ENCODE data around the gene ADAT2. TPM values are rescaled to one million over a fixed set of nuclear protein-coding genes. Genes with fewer than 3 reads are reported as not detected.

Gene ADAT2
- polyA plus RNA-seq, 1 donor from 2014 or later: 3.3 TPM

DNA sequence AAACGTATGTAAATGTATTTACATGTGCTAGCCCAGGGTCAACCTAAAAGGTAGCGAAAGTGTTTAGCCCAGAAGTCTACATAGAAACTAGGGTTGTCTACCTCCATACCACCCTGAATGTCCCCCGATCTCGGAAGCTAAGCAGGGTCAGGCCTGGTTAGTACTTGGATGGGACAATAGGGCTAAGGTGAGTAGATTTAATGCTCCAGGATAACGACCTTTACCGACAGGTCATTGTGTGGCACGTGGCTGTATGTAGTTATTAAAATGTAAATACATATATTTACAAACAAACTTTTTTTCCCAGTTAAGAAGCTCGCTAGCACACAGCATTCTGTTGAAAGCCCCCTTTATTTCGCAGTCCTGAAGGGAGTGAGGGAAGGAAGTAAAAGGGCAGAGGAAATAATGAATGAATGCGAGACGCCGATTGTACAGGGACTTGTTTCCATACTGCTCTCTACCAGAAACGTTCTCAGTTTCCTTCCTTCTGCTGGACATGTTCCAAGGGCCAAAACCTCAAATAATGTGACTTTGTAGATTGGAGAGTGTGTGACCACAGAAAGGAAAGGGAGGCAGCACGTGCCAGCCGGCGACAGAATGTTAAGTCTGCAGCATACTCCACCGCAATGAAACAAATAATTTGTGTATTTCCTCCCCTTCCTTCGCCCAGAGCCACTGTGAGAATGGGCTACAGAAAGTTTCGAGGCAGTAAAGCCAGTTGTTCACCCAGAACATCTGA lies 612 bp downstream of the ADAT2 start:
- Histone ChIP-seq H3K4me3 (ENCODE audit: low read length) (peak overlapping the region; percentile 88), H3K9me2 (ENCODE audit: insufficient read depth, low read length) (no peaks in the 10 kb centered on the region), H3K27ac (ENCODE audit: low read length) (peak overlapping the region; percentile 61), H3K9ac (ENCODE audit: low read length) (peak overlapping the region; percentile 79), H2AFZ (ENCODE audit: low read depth, low read length) (peak overlapping the region; percentile 93), H4K20me1 (ENCODE audit: insufficient read depth) (no peaks in the 10 kb centered on the region), H3K27me3 (ENCODE audit: insufficient read depth, low read depth, low read length) (no peaks in the 10 kb centered on the region), H3K36me3 (ENCODE audit: insufficient read depth, low read length) (no peaks in the 10 kb centered on the region), H3K4me2 (ENCODE audit: low read length) (peak overlapping the region; percentile 85), H3K9me3 (ENCODE audit: low read length) (no peaks in the 10 kb centered on the region), H3K79me2 (replicated peaks; ENCODE audit: insufficient read depth, low read length) (peaks cover 17% of the 10 kb centered on the region), H3F3A (ENCODE audit: insufficient read depth, low read length, poor library complexity, severe bottlenecking) (no peaks in the 10 kb centered on the region)
- TF ChIP-seq POLR2AphosphoS5 (IDR thresholded peaks at IDR 0.05) (no peak), EP300 (conservative IDR thresholded peaks at IDR 0.05; ENCODE audit: poor library complexity, severe bottlenecking) (no peak), EZH2 (IDR thresholded peaks at IDR 0.05; ENCODE audit: borderline replicate concordance, insufficient read depth, low read length, poor library complexity, severe bottlenecking) (no peak), SMC3 (conservative IDR thresholded peaks at IDR 0.05; ENCODE audit: poor library complexity) (no peak), RAD21 (conservative IDR thresholded peaks at IDR 0.05) (no peak), MXI1 (conservative IDR thresholded peaks at IDR 0.05; ENCODE audit: poor library complexity, severe bottlenecking) (no peak), TAF1 (IDR thresholded peaks at IDR 0.05; ENCODE audit: low read depth) (no peak)
- TF ChIP-seq, protein P1, sequence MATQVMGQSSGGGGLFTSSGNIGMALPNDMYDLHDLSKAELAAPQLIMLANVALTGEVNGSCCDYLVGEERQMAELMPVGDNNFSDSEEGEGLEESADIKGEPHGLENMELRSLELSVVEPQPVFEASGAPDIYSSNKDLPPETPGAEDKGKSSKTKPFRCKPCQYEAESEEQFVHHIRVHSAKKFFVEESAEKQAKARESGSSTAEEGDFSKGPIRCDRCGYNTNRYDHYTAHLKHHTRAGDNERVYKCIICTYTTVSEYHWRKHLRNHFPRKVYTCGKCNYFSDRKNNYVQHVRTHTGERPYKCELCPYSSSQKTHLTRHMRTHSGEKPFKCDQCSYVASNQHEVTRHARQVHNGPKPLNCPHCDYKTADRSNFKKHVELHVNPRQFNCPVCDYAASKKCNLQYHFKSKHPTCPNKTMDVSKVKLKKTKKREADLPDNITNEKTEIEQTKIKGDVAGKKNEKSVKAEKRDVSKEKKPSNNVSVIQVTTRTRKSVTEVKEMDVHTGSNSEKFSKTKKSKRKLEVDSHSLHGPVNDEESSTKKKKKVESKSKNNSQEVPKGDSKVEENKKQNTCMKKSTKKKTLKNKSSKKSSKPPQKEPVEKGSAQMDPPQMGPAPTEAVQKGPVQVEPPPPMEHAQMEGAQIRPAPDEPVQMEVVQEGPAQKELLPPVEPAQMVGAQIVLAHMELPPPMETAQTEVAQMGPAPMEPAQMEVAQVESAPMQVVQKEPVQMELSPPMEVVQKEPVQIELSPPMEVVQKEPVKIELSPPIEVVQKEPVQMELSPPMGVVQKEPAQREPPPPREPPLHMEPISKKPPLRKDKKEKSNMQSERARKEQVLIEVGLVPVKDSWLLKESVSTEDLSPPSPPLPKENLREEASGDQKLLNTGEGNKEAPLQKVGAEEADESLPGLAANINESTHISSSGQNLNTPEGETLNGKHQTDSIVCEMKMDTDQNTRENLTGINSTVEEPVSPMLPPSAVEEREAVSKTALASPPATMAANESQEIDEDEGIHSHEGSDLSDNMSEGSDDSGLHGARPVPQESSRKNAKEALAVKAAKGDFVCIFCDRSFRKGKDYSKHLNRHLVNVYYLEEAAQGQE (IDR thresholded peaks at IDR 0.05; ENCODE audit: borderline replicate concordance): no peak
- TF ChIP-seq, protein P2, sequence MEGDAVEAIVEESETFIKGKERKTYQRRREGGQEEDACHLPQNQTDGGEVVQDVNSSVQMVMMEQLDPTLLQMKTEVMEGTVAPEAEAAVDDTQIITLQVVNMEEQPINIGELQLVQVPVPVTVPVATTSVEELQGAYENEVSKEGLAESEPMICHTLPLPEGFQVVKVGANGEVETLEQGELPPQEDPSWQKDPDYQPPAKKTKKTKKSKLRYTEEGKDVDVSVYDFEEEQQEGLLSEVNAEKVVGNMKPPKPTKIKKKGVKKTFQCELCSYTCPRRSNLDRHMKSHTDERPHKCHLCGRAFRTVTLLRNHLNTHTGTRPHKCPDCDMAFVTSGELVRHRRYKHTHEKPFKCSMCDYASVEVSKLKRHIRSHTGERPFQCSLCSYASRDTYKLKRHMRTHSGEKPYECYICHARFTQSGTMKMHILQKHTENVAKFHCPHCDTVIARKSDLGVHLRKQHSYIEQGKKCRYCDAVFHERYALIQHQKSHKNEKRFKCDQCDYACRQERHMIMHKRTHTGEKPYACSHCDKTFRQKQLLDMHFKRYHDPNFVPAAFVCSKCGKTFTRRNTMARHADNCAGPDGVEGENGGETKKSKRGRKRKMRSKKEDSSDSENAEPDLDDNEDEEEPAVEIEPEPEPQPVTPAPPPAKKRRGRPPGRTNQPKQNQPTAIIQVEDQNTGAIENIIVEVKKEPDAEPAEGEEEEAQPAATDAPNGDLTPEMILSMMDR (IDR thresholded peaks at IDR 0.05; ENCODE audit: poor library complexity, severe bottlenecking): no peak

DNA sequence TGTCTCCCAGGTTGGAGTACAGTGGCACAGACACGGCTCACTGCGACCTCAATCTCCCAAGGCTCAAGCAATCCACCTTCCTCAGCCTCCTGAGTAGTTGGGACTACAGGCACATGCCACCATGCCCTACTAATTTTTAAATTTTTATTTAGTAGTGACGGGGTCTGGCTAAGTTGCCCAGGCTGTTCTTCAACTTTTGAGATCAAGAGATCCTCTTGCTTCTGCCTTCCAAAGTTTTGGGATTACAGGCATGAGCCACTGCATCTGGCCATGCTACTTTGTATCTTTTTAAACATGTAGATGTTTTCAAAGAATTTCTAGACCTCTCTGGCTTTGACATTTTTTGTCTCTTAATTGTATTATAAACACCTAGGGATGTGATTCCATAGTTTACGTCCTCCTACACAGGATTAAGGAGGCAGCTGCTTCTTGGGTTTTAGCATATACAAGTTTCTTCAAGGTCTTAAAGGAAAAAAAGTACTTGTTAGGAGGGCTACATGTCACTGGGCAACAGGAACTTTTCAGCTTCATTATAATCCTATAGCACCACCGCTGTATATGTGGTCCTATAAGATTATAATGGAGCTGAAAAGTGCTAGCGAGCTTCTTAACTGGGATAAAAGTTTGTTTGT lies 1.3 kb downstream of the ADAT2 start:
- no peaks in the 10 kb centered on the region for H3K36me3 ChIP-seq (ENCODE audit: insufficient read depth, low read length)
- no peaks in the 10 kb centered on the region for H4K20me1 ChIP-seq (ENCODE audit: insufficient read depth)
- no peak overlapping the region for H2AFZ ChIP-seq (ENCODE audit: low read depth, low read length)
- H3K9me3 ChIP-seq (ENCODE audit: low read length): no peaks in the 10 kb centered on the region
- H3K9me2 ChIP-seq (ENCODE audit: insufficient read depth, low read length): no peaks in the 10 kb centered on the region
- no peaks in the 10 kb centered on the region for H3F3A ChIP-seq (ENCODE audit: insufficient read depth, low read length, poor library complexity, severe bottlenecking)
- H3K27me3 ChIP-seq (ENCODE audit: insufficient read depth, low read depth, low read length): no peaks in the 10 kb centered on the region
- H3K4me2 ChIP-seq (ENCODE audit: low read length): peak overlapping the region; percentile 85
- TF ChIP-seq, protein P1 (IDR thresholded peaks at IDR 0.05; ENCODE audit: borderline replicate concordance): no peak
- TF ChIP-seq, protein P2 (IDR thresholded peaks at IDR 0.05; ENCODE audit: poor library complexity, severe bottlenecking): no peak
- TF ChIP-seq EP300 (conservative IDR thresholded peaks at IDR 0.05; ENCODE audit: poor library complexity, severe bottlenecking): no peak
- no peak for TF ChIP-seq TAF1 (IDR thresholded peaks at IDR 0.05; ENCODE audit: low read depth)
- no peak for TF ChIP-seq RAD21 (conservative IDR thresholded peaks at IDR 0.05)
- no peak for TF ChIP-seq POLR2AphosphoS5 (IDR thresholded peaks at IDR 0.05)
- no peak for TF ChIP-seq EZH2 (IDR thresholded peaks at IDR 0.05; ENCODE audit: borderline replicate concordance, insufficient read depth, low read length, poor library complexity, severe bottlenecking)
- TF ChIP-seq SMC3 (conservative IDR thresholded peaks at IDR 0.05; ENCODE audit: poor library complexity): no peak
- TF ChIP-seq MXI1 (conservative IDR thresholded peaks at IDR 0.05; ENCODE audit: poor library complexity, severe bottlenecking): no peak
- H3K9ac ChIP-seq (ENCODE audit: low read length): no peak overlapping the region
- H3K4me3 ChIP-seq (ENCODE audit: low read length): peak overlapping the region; percentile 88
- no peak overlapping the region for H3K27ac ChIP-seq (ENCODE audit: low read length)
- H3K79me2 ChIP-seq (replicated peaks; ENCODE audit: insufficient read depth, low read length): peaks cover 17% of the 10 kb centered on the region

All from neural cell (in vitro differentiated cells).